HG03103 (cell line): ENCODE measurements around the gene GABRG2.
"Not testable (repeated sequence)": the region's sequence is repeated elsewhere in the genome, so short reads cannot be mapped to it uniquely, and the experiment has no call there.

Experiments used
- ATAC-seq: cut with Tn5 transposase; IDR thresholded peaks from one replicate; pipeline ENCODE4 v1.9.1; 2021; ENCODE audit warnings: low read depth; ENCODE audit not compliant: unreplicated experiment

GABRG2 gene

GRCh38 chr5:162067655-162068411 lies at the start of gene GABRG2:
Gene GABRG2 (plus strand): TSS chr5:162067773. CDS start chr5:162068000, 227 bp downstream.
- ATAC-seq: no peak

GRCh38 chr5:162025312-162025711 lies 42.3 kb upstream of the GABRG2 start:
- ATAC-seq: no peak

GRCh38 chr5:162026803-162027202 lies 40.8 kb upstream of the GABRG2 start:
- no peak for ATAC-seq

- ATAC-seq: no peak
Measured at GRCh38 chr5:162037431-162037830, 30.1 kb upstream of the GABRG2 start.

GRCh38 chr5:162047279-162047678 lies 20.3 kb upstream of the GABRG2 start:
- ATAC-seq: no peak

GRCh38 chr5:162052676-162053075 lies 14.9 kb upstream of the GABRG2 start:
- no peak for ATAC-seq

GRCh38 chr5:162055095-162055494 lies 12.5 kb upstream of the GABRG2 start:
- not testable (repeated sequence) for ATAC-seq

- no peak for ATAC-seq
Measured at GRCh38 chr5:162067162-162067561, 411 bp upstream of the GABRG2 start.

- ATAC-seq: no peak
Measured at GRCh38 chr5:162068412-162068811, 839 bp downstream of the GABRG2 start.

GRCh38 chr5:162068936-162069335 lies 1.4 kb downstream of the GABRG2 start:
- ATAC-seq: no peak

- no peak for ATAC-seq
Measured at GRCh38 chr5:162078805-162079204, 11.2 kb downstream of the GABRG2 start.

GRCh38 chr5:162091336-162091735 lies 23.8 kb downstream of the GABRG2 start:
- ATAC-seq: no peak

- ATAC-seq: no peak
Measured at GRCh38 chr5:162096448-162096847, 28.9 kb downstream of the GABRG2 start.

GRCh38 chr5:162107591-162107990 lies 40.0 kb downstream of the GABRG2 start:
- ATAC-seq: no peak

- no peak for ATAC-seq
Measured at GRCh38 chr5:162119801-162120200, 52.2 kb downstream of the GABRG2 start.

- no peak for ATAC-seq
Measured at GRCh38 chr5:162128117-162128516, 60.5 kb downstream of the GABRG2 start.

GRCh38 chr5:162132348-162132747 lies 64.8 kb downstream of the GABRG2 start:
- no peak for ATAC-seq

- no peak for ATAC-seq
Measured at GRCh38 chr5:162139190-162139589, 71.6 kb downstream of the GABRG2 start.

- no peak for ATAC-seq
Measured at GRCh38 chr5:162154242-162154641, 86.7 kb downstream of the GABRG2 start.

GRCh38 chr5:162160401-162160800 lies 92.8 kb downstream of the GABRG2 start:
- no peak for ATAC-seq

- no peak for ATAC-seq
Measured at GRCh38 chr5:162163663-162164062, 96.1 kb downstream of the GABRG2 start.

GRCh38 chr5:162174358-162174974 lies 106.9 kb downstream of the GABRG2 start:
- no peak for ATAC-seq
